ENCODE data around the gene OR5K1.
A peak's percentile ranks its signal among the peaks of the same experiment; 100 is the strongest.

The OR5K1 gene

DNA sequence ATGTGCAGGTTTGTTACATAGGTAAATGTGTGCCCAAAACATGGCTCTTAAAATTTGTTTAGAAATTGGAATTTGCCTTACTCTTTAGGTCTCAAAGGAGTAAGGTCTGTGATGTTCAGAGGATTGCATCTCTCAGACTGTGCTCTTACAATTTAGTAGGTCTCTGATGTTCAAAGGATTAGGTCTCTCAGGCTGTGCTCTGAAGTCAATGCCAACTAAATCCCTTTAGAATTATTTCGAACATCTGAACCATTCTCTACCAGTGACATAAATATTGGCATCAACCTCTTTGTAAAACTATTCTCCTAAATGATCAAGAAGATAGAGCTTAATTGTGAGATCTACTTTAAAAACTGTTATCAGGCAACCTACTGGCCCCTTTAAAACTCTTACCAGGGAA lies at the start of gene OR5K1:
Gene OR5K1, plus strand, starts transcription at position 301 of the 400 bp plus-strand sequence. CDS start 6,376 bp downstream, outside the sequence.
- DNase-seq, result no peak

DNA sequence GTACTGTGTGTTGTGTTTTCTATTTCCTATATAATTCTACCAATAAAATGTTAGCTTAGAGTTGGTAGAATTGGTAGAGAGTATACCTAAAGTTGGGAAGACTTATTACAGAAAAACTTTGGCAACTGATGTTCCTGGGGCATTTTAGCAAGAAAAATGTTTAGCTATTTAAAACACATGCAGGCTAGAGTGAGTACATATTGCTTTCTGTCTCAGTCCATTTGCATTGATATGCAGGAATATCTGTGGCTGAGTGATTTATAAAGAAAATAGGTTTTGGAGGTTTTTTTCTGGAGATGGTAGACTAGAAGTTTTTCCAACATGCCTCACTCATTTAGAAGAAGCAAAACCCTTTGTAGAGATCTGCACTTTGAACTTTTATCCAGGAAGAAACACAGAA lies 30.4 kb upstream of the OR5K1 start:
- DNase-seq, result no peak

DNA sequence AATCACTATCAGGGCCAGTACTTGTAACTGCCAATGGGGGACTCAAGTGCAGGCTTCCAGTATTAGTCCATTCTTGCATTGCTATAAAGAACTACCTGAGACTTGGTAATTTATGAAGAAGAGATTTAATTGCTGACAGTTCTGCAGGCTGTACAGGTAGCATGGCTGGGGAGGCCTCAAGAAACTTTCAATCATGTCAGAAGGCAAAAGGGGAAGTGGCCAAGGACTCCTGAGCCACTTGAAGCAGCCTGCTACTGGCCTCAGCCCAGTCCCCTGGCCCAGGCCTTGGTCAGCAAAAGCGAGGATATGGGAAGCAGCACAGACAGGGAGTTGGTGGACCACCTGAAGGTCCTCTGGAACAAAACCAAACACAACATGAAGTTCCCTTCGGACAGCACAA lies 29.2 kb upstream of the OR5K1 start:
- DNase-seq, result no peak

DNA sequence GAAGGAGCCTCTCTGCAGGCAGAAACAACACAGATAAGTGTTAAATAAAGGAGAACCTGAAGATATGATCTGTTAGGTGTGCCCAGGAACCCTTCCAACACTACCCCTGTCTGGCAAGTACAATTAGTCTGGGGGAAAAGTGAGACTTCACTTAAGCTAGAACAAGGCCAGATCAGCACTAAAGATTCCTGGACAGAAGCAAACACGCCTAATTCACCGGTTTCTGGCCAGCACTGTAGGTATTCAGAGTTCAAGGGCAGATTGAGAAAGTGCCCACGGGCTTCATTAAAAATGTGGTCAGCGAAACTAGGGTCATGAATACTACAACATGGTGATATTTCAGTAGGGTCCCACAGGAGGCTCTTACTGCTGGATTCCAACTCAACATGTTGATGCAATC lies 28.6 kb upstream of the OR5K1 start:
- no peak for DNase-seq

DNA sequence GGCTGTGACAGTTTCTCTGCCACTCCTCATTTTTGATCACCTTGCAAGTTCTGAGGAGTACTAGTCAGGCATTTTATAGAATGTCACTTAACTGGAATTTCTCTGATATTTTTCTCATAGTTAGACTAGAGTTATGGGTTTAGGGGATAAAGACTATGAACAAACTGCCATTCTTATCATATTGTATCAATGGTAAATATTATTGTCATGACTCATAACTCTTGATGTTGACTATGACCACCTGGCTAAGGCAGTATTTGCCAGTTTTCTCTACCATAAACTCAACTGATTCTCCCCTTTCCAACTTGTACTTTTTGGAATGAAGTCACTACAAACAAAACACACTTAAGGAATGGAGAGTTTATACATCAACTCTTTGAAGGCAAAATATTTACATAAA lies 22.7 kb upstream of the OR5K1 start:
- DNase-seq, result no peak

DNA sequence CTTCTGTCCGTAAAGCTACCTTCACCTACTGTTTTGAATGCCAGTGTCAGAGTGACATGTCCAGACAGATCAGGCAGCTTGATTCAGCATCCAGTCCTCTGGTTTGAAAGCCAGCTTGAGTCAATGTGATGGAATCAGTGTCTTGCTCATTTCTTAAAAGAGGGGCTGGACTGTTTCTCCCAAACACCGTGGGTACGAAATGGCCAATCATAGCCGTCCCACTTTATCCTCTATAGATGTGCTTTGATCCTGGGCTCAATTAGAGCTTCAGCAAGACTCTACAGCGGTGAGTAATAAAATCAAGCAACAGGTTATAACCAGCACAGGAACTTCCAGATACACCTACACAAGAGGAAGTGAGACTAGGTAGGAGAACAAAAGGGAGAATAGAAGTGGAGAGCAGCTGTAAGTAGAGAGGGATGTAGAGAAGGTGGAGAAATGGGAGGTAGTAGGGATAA lies 17.0 kb upstream of the OR5K1 start:
- DNase-seq, result no peak

DNA sequence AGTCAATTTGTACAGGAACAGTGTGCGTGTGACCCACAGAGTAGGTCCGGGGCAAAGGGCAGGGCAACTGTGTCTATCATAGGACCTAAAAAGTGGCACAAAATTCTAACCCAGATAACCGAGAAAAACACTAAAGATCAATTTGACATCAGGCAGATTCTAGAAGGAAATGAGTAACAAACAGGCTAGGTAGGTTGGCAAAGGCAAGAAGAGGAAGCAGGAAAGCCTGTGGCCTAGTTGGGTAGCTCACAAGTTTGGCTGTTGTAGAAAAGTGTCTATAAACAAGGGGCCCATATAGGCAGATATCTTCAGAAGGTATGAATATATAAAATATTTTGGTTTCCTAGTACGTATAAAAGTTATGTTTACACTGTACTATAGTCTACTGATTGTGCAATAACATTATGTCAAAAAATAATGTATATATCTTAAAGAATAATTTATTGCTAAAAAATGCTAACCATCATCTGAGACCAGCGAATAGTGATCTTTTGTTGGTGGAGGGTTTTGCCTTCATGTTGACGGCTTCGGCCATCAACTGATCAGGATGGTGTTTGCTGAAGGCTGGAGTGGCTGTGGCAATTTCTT lies 13.3 kb upstream of the OR5K1 start:
- DNase-seq, result no peak

DNA sequence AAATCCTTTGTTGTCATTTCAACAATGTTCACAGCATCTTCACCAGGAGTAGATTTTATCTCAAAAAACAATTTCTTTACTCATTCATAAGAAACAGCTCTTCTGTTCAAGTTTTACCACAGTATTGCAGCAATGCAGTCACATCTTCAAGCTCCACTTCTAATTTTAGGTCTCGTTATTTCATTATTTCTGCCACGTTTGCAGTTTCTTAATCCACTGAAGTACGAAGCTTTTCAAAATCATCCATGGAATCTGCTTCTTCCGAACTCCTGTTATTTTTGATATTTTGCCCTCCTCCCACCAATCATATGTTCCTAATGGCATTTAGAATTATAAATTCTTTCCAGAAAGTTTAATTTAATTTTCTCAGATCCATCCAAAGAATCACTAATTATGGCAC lies 12.6 kb upstream of the OR5K1 start:
- DNase-seq, result no peak

DNA sequence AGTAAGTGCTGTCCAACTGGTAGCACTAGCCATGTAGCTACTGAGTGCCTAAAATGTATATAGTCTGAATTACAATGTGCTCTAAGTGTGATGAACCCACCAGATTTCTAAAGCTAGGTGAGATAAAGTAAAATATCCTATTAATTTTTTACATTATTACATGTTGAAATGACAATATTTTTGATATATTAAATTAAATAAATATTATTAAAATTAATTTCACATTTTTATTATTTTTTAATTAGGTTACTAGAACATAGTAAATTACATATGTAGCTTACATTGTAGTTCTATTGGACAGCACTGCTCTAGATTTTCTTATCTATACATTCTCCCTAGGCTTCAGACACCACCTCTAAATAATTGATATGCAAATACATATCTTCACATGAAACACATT lies 9.2 kb upstream of the OR5K1 start:
- no peak for DNase-seq

DNA sequence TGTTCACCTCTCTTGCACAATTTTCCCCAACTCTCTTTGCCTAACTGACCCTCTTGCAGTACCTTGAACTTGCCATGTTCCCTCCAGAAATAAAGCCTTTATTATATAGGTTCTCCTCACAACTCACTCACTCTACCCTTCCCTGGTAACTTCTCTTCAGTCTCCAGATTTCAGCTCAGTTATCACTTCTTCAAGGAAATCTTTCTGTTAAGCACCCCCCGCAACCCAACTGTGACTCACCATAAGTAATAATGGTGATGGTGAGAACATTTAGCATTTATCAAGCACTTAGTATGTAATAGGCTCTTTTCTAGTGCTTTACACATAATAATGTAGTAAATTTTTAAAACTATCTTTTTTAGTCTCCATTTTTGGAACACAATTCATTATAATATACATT lies 8.1 kb upstream of the OR5K1 start:
- no peak for DNase-seq

DNA sequence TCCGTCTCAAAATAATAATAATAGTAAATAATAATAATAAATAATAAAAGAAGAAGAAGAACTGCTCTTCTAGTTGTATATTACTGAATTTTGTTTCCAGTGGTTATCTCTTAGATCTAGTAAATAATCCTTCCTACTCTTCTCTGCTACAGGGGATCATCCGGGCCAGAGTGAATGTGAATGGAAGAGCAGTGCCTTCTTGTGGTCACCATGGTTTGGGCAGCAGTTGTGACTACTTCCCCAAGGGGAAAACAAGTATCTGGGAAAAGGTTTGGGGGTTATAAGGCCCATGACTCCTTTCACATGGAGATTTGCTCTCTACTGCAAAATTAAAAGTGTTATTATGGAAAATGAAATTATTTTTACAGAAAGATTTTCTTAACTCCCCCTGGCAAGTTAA lies 5.5 kb upstream of the OR5K1 start:
- DNase-seq, result no peak

DNA sequence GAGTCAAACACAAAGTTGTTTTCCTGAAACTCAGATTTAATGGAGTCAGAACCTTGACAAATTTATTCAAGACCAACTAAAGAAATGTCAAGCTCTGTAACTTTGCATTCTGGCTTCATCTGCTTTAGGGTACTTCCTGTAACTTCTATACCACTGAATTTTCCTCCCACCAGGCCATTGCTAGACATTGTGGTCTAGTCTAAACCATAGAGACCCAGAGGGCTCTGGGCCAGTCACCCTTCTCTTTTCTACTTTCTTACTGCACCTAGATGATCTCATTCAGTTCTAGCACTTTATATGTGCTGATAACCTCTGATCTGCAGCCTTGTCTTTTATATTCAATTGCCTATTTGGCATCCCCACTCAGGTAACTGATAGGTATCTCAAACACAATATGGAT lies 2.8 kb upstream of the OR5K1 start:
- no peak for DNase-seq

DNA sequence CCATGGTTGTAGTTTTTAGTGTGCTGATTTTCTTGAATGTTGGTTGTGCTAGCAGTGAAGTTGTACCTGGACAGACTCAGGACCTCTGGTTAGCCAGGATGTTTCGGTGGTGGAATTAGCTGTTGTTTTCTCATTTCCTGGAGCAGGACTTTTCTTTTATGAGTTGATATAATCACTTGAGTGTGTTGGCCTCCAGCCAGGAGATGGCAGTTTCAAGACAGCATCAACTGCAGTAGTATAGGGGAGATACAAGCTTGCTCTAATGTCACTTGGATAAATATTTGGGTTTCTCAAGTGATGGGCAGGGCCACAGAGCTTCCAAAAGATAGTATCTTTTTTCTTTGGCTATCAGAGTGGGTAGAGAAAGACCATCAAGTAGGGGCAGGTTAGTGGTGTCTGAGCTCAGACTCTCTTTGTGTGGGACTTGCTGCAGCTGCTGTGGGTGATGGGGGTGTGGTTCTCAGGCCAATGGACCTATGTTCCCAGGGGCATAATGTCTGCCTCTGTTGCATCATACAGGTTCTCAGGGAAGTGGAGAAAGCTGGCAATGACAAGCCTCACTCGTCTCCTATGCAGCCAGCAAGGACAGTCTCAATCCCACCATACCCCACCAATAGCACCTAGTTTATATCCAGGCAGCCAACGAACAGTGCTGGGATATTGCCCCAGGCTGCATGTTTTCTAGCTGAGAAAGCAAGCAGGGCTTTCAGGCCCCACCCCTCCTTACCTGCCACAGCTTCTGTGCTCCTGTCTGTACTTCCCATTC lies 19.9 kb downstream of the OR5K1 start:
- no peak for DNase-seq

DNA sequence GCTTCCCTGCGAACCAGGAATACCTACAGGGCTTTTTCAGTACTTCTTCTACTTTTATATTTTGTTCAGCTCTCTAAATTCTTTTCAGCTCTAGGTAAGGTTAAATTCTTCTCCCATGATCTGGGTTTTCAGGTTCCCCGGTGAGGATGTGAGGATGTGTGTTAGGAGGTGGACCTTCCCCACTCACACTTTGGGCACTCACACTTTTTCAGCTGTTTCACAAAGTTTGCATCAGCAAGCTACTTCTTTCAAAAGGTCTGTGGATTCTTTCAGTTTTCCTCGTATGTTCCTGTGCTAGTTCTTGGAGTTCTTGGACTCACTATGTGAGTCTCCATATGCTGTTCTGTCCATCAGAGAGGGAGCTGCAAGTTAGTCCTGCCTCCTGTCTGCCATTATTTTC lies 20.6 kb downstream of the OR5K1 start:
- DNase-seq, result no peak

DNA sequence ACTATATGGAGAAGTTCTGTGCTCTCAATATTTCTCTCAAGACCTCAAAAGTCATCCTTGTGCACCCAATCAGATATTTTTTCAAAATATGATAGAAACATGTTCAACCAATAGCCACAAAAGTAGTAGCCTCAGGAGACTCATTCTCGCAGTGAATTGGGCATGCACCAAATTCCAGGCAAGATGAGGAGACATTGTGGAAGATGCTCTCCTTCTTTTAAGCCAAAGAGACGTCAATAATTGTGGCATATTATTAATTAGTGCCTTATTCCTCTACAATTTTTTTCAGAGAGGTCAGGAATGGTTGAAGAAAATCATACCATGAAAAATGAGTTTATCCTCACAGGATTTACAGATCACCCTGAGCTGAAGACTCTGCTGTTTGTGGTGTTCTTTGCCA lies 34.4 kb downstream of the OR5K1 start, which contains the start of gene OR5K2:
Gene OR5K2, plus strand, starts transcription at position 301 of the 400 bp plus-strand sequence. Its CDS starts 0 bp downstream, at position 301.
- no peak for DNase-seq

DNA sequence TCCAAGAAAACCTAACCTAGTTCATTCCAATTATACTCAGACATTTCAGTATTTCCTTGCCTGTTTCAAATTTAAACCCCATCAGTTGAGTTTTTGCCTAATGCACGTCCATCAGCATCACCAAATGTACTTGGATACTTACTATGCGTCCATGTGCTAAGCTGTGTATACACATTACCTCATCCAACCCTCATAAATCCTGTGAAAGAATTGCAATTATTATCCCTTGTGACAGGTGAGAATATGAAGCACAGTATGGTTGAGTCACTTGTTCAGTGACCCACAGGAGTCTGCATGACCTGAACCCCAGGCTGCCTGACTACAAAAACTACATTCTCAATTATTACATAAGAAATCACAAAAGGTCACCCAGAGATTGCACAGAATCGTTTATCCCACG lies 37.0 kb downstream of the OR5K1 start:
- no peak for DNase-seq

DNA sequence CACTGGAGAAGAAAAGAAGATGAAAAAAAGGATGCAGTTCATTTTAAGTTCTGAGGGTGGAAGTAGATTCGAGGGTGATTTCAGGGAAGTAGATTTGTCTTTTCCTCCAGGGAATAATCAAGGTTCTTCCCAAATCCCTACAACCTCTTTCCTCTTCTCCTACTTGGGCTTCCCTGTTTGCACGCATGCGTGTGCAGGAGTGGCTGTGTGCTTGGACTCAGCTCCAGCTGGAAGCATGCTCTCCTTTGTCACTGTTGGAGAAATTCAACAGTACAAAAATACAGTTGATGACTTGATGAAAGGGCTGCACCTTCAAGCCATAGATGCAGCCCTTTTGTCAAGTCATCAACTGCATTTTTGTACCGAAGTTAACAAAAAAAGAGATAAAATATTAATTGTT lies 38.3 kb downstream of the OR5K1 start:
- peak in 1 of 14 donors; percentile 11 for DNase-seq

DNA sequence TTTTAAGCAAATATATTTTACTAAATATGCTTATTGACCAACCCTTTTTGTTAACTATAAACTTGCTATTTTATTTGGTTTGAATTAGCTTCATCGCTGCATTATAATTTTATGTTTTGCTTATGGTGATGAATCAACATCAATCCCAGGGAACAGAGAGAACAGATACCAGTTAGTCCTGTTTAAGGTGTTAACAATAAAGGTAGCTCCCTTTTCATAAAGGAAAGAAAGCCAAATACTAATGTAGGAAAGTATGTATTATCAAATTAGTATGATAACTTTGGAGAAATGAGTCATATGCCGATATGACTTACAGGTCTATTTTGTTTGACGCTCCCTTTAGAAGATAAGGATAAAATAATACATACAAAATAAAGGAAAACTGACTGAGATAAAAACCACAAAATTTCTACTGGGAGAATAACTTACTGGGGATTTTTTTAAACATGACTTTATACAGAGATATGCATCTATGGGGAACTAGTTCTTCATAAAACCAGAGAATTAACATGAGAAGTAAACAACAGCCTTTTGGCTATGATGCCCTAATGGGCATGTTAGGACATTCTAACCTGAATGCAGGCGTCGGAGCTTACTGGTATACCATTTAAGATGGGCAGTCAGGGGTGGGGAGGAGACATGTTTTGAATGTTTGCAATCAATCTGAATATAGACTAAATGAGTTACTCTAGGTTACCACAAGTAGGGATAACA lies 39.0 kb downstream of the OR5K1 start:
- no peak for DNase-seq

DNA sequence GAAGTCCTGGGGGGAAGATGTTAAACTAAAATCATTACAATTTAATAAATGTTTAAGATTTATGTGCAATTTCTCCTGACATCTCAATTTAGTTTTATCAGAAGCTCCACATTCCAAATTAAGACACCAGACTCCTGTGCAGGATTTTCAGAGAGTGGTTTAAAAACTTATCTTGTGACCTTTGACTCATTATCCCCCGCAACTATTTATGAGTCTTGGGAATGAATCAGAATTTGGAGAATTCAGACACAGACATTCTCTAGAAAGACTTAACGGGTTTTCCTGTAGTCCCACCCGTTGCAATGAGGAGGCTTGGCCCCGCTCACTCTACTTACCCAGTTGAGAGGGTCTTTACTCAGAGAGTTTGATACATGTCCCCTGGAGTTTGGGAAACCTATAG lies 41.5 kb downstream of the OR5K1 start:
- DNase-seq, result no peak

DNA sequence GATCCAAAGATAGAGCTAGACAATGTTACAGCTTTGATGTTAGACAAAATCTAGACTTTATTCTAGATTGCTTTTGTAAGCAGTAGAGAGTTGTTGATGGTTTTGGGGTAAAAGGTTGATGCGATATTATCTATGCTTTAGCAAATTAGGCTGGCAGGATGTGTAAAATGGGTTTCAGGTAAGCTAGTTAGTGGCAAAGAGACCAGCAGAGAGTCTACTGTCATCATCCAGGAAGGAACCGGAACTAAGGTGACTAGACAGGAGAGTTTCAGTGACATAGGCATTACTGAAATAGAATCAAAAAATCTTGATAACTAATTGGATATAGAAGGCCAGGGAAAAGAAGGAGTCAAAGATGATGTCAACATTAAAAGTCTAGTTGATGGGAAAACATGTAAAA lies 45.6 kb downstream of the OR5K1 start:
- no peak for DNase-seq

DNA sequence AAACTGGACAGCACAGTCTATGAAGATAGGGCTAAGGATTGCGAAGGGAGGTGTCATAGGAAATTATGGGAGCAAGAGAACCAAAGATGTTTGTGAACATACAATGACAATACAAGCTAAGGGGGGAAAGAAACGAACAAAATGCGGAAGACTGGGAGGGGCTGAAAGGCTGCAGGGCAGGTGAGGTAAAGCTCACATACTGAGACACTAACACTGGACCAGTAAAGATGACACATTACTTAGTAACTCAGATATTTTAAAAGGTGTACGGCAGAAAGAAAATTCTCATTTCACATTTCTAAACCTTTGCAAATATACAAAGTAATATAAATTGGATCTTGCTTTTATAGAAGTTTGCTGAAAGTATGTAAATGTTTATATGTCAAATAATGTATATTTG lies 49.6 kb downstream of the OR5K1 start:
- DNase-seq, result peak in 1 of 14 donors; percentile 13

DNA sequence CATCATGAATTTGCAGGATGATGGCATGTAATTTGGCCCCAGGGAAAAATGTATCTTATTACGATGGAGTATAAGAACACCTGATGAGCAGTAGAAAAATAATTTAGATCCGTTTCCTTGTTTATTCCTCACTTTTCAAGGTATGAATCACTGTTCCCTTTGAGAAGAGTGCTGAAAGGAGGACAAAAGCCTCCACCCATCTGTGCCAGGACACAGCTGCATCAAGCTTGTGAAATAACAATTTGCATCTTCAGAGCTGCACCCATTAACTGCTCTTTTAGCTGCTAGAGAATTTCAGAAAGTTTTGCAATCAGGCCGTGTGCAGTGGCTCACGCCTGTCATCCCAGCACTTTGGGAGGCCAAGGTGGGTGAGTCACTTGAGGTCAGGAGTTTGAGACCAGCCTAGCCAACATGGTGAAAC lies 50.1 kb downstream of the OR5K1 start:
- peak in 1 of 14 donors; percentile 21 for DNase-seq

DNA sequence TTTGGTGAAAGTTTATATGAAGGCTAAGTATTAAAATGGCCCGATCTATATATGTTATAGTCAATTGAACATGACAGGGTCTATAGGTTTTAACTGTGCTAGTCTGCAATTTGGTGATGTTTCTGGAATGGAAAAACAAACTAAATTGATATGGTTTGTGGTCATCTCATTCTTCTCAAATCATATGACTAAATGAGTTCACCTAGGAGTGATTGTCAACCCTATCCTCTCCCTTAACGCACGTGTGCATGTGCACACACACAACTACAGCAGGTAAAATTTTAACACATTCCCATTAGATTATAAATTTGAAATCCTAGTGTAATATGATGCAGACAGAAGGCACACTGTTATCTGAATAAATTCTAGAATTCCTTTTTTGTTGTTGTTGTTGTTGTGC lies 50.7 kb downstream of the OR5K1 start:
- DNase-seq, result no peak

DNA sequence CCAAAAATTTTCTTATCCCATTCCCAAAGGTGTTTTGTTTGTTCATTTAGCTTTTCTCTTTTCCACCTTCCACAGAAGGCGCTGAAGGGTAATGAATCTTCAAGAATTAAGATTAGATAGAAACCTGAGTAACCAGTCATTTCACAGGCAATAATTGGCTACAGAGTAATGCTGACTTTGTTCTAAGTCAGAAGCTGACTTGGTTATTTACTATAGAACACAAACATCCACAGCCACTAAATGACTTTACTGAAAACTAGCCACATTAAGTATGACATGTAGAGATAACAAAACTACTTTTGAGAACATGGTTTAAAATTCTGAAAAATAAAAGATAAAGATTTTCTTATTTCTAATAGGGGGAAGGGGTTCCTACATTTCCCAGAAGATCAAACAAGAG lies 51.9 kb downstream of the OR5K1 start:
- no peak for DNase-seq
